Skeletal muscle tissue (tissue), 4 donors: ENCODE results near the gene NUTM2F. TPM values are rescaled to one million over a fixed set of nuclear protein-coding genes. Genes with fewer than 3 reads are reported as not detected.
"Not testable (repeated sequence)": the region's sequence is repeated elsewhere in the genome, so short reads cannot be mapped to it uniquely, and the experiment has no call there.

Source experiments
- H3K27ac ChIP-seq: one replicate; pipeline ENCODE4 v1.7.0; 2013; ENCODE audit warnings: mild to moderate bottlenecking, low read depth, low read length, inconsistent platforms
- H3K27me3 ChIP-seq, 3 donors: one replicate each; pipeline ENCODE4 v1.7.0; 2013; ENCODE audit warnings: low read length in 3 of 3; ENCODE audit not compliant: control insufficient read depth in 3 of 3, insufficient read depth in 3 of 3
- H3K36me3 ChIP-seq, 3 donors: one replicate each; pipeline ENCODE4 v1.7.0; 2013; ENCODE audit warnings: low read length in 3 of 3; ENCODE audit not compliant: control insufficient read depth in 3 of 3, insufficient read depth in 3 of 3
- H3K4me1 ChIP-seq, 3 donors: one replicate each; pipeline ENCODE4 v1.7.0; 2013; ENCODE audit warnings: low read length in 3 of 3, mild to moderate bottlenecking in 3 of 3; ENCODE audit not compliant: control insufficient read depth in 3 of 3, insufficient read depth in 3 of 3
- H3K4me3 ChIP-seq, 3 donors: one replicate each; pipeline ENCODE4 v1.7.0; 2013; ENCODE audit warnings: low read length in 3 of 3
- H3K9ac ChIP-seq, 3 donors: one replicate each; pipeline ENCODE4 v1.7.0; 2013; ENCODE audit warnings: low read length in 3 of 3, mild to moderate bottlenecking in 3 of 3, moderate library complexity in 2 of 3, low read depth in 1 of 3
- H3K9me3 ChIP-seq, 3 donors: one replicate each; pipeline ENCODE4 v1.7.0; 2013; ENCODE audit warnings: low read length in 3 of 3; ENCODE audit not compliant: control insufficient read depth in 3 of 3
- total RNA-seq: library from RNA; depleted of rRNA; stranded (reverse); fragments of >200 nt; gene quantifications from one replicate; pipeline ENCODE4 v1.2.3, GENCODE V29; 2014
- donor health status: Osteomylitis.

The NUTM2F gene
- total RNA-seq, 1 donor from 2014 or later = not detected

DNA sequence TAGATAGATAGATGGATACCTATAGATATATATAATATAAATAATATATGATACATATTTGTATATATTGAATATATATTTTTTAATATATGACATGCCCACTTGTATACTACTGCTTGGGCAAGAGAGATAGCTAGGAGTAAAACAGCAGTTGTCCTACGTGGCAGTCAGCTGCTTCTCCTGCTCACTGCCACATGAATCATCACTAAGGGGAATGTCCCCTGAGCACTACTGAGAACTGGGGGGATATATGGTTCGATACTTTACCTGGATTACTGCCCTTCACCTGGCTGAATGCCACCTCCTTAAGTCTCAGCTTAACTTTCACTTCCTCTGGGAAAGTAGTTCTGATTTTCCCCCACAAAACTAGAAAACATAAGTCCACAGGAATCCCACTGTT, 13.3 kb upstream of the NUTM2F start:
- H3K4me3 ChIP-seq, H3K27me3 ChIP-seq, H3K4me1 ChIP-seq, H3K36me3 ChIP-seq, H3K9me3 ChIP-seq, H3K27ac ChIP-seq, H3K9ac ChIP-seq: not testable (repeated sequence)

DNA sequence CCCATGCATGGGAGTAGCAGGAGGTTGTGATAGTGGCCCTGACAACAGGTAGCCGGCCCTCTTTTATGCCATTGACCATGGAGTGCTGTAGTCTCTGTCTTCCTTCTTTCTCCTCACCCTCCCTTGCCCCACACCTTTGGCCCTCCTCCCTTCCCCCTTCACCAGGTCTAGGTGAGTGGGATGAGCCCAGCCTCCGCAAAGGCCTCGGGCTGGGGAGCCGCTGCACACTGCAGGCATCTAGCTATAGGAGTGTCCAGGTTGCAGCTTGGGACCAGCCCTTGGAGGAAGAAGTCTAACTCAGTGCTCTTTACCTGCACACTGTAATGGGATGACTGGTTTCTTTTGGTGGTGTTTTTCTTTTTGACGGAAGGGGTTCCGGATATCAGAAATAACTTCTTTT, 12.3 kb upstream of the NUTM2F start:
- not testable (repeated sequence) for H3K9me3 ChIP-seq, H3K4me3 ChIP-seq, H3K9ac ChIP-seq, H3K4me1 ChIP-seq, H3K36me3 ChIP-seq, H3K27me3 ChIP-seq, H3K27ac ChIP-seq

DNA sequence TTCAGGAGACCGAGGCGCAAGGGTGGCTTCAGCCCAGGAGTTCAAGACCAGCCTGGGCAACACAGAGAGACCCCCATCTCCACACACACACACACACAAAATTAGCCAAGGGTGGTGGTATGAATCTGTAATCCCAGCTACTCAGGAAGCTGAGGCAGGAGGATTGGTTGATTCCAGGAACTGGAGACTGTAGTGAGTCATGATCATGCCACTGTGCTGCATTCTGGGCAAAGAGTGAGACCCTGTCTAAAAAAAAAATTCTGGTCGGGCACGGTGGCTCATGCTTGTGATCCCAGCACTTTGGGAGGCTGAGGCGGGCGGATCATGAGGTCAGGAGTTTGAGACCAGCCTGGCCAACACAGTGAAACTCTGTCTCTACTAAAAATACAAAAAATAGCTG, 11.2 kb upstream of the NUTM2F start:
- not testable (repeated sequence) for H3K4me1 ChIP-seq, H3K27me3 ChIP-seq, H3K27ac ChIP-seq, H3K36me3 ChIP-seq, H3K4me3 ChIP-seq, H3K9ac ChIP-seq, H3K9me3 ChIP-seq

DNA sequence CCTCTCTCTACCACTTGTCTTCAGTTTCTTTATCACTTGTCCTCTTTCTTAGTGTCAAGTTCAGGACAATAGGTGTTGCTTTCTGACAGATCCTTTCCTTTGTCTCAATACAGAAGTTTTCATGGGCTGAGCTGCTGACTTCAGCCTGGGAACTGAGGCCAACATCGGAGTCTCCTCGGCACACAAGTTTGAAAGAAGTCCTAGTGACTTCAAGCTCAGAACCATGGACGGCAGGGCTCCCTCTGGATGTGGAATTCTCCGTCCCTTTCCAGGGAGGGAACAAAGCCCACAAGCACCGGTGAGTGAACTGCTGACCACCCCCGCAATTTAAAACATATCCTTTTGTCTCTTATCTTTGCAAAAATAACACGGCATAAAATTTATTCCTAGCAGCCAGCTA, 10.3 kb upstream of the NUTM2F start:
- H3K4me3 ChIP-seq, H3K9ac ChIP-seq, H3K27me3 ChIP-seq, H3K27ac ChIP-seq, H3K9me3 ChIP-seq, H3K4me1 ChIP-seq, H3K36me3 ChIP-seq: not testable (repeated sequence)

DNA sequence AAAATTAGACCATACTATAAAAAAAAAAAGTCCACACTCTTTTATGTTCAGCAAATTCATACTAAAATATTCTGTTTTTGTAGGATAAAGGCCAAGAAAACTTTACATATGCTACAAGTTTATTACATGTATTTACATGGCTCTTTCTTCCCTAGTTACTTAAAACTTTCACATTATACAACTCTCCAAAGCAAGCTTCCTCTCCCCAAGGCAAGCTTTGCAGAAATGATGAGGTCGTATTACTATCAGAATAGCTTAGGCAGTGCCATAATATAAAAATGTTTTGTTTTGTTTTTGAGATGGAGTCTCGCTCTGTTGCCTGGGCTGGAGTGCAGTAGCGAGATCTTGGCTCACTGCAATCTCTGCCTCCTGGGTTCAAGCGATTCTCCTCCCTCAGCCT, 8.0 kb upstream of the NUTM2F start:
- not testable (repeated sequence) for H3K9me3 ChIP-seq, H3K4me1 ChIP-seq, H3K4me3 ChIP-seq, H3K9ac ChIP-seq, H3K27me3 ChIP-seq, H3K36me3 ChIP-seq, H3K27ac ChIP-seq

DNA sequence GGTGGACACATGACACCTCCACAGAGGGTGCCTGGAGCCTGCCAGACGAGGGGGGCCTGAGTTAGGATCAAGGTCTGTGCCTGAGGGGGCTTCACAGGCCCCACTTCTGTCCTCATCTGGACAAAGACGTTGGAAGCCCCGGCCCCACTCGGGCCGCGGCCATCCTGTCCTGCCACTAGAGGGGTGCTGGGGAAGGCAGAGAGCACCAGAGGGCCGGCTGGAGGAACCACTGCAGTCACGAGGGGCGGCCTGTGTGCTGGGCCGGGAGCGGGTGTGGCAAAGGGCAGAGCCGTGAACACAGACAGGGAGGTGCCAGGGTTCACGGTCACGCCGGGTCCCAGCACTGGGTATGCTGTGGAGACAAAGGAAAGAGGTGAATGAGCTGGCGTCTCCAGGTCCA, 2.9 kb downstream of the NUTM2F start:
- not testable (repeated sequence) for H3K27me3 ChIP-seq, H3K4me3 ChIP-seq, H3K9me3 ChIP-seq, H3K9ac ChIP-seq, H3K4me1 ChIP-seq, H3K27ac ChIP-seq, H3K36me3 ChIP-seq

DNA sequence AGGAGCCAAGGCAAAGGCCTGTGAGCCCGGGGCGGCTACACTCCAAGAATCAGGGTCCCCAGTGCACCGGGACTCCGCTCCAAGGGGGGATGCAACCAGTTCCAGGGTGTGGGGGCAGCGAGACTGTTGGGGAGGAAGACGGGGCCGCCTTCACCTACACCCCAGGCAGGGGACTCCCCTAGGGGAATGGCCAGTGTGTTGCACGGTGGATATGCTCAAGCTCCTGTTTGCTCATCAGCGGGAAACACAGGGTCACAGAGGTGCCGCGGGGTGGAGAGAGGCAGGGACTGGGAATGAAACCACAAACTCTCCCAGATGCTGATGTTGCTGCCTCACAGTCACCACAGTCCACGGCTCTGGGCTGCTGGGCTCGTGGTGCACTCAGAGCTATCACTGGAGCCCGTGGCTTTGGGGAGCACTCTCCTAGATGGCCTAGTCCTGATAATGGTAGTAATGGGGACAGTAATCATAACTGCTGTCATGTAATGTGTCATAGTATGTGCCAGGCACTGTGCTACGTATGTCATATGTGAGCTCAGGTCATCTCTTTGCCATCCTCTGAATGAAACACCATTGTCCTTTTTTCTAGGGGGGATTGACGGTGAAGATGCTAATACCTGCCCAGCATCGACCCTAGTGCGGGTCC, 5.2 kb downstream of the NUTM2F start:
- not testable (repeated sequence) for H3K4me3 ChIP-seq, H3K9me3 ChIP-seq, H3K36me3 ChIP-seq, H3K4me1 ChIP-seq, H3K27me3 ChIP-seq, H3K9ac ChIP-seq, H3K27ac ChIP-seq

DNA sequence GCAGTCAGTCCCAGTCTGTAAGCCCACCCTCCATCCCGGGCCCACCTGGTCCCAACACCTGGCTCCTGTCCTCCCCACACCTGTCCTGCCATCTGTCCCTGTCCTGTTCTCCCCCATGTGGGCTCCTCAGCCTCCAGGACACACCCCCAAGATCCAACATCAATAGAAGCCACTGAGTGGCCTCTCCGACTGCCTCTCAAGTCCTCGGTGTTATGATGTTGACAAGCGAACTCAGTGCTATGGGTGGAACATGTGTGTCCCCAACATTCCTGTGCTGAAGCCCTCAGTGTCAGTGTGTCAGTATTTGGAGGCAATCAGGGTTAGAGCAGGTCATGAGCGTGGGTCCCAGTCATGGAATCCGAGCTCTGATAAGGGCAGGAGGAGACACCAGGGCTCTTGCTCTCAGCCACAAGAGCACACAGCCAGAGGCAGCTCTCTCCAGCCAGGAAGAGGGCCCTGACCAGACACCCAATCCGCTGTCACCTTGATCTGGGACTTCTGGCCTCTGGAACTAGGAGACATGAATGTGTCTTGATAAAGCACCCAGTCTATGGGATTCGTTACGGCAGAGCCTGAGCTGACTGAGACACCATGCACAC, 6.0 kb downstream of the NUTM2F start:
- not testable (repeated sequence) for H3K9me3 ChIP-seq, H3K4me1 ChIP-seq, H3K36me3 ChIP-seq, H3K4me3 ChIP-seq, H3K9ac ChIP-seq, H3K27me3 ChIP-seq, H3K27ac ChIP-seq

DNA sequence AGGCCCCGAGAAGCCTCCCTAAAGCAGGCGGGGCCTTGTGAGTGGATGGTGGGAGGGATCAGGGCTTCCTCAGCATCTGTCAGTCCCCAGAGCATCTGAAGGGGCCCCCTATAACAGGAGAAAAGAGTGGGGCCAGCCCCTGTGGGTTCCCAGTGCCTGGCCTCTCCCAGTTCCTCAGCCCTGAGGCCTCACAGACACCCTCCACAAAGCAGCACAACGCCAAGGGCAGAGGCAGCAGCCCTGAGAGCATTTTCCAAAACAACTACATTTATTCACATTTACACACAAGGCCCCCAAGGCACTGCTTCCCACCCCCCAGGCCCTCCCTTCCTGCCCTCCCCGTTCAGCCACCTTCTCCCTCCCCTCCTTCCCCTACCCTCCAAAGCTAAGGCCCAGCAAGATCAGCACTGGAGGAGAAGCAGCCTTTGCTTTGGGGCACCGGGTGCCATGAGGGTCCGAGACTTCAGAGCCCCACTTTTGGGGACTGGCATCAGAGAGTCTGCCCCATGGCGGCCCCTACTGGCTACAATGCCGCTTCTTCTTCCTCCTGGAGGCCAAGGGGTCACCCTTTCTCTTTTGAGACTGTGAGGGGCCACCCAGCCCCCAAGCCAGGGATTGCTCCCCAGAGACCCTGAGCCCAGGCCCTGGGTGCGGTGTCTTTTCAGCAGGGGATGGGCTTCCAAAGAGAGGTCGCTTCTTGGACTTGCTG, 10.3 kb downstream of the NUTM2F start:
- H3K4me1 ChIP-seq, H3K27ac ChIP-seq, H3K4me3 ChIP-seq, H3K27me3 ChIP-seq, H3K36me3 ChIP-seq, H3K9me3 ChIP-seq, H3K9ac ChIP-seq: not testable (repeated sequence)

DNA sequence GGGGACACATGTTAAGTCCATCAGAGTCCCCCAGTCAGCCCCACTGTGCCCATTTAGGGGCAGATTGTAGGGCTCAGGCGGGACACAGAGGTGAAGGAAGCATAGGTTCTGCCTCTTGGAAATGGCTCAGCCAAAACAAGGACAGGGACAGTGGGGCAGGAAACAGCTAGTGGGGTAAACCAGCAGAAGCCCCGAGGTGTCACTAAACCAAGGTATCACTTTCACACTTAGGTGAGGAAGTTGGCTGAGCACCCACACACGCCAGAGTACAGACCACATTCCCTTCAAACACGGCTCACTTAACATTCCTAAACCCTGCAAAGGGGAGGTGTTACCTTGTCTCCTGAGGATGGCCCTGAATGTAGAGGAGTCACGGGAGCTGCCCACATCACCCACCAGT, 12.2 kb downstream of the NUTM2F start:
- not testable (repeated sequence) for H3K4me3 ChIP-seq, H3K9ac ChIP-seq, H3K4me1 ChIP-seq, H3K27me3 ChIP-seq, H3K9me3 ChIP-seq, H3K36me3 ChIP-seq, H3K27ac ChIP-seq
